Nephron (organoid): ENCODE results near the gene RIBC1.
A peak's percentile ranks its signal among the peaks of the same experiment; 100 is the strongest.
"Not testable (repeated sequence)": the region's sequence is repeated elsewhere in the genome, so short reads cannot be mapped to it uniquely, and the experiment has no call there.

Experiments
- H3K27ac Mint-ChIP-seq, 3 experiments: 2 replicates each; pipeline ENCODE4 v1.8.0; 2020; ENCODE audit warnings: mixed read lengths in 3 of 3, mild to moderate bottlenecking in 2 of 3, moderate library complexity in 1 of 3
- H3K27me3 Mint-ChIP-seq: 2 replicates; pipeline ENCODE4 v1.8.0; 2021; ENCODE audit warnings: low read depth, mild to moderate bottlenecking, moderate library complexity, mixed read lengths
- H3K36me3 Mint-ChIP-seq: 2 replicates; pipeline ENCODE4 v1.8.0; 2020; ENCODE audit warnings: low read depth, mixed read lengths
- H3K4me1 Mint-ChIP-seq: 2 replicates; pipeline ENCODE4 v1.8.0; 2020; ENCODE audit warnings: mixed read lengths
- H3K4me3 Mint-ChIP-seq, 3 experiments: 2 replicates each; pipeline ENCODE4 v1.8.0; 2020; ENCODE audit warnings: mild to moderate bottlenecking in 3 of 3, mixed read lengths in 3 of 3, moderate library complexity in 2 of 3
- H3K9me3 Mint-ChIP-seq: 2 replicates; pipeline ENCODE4 v1.8.0; 2020; ENCODE audit warnings: mixed read lengths
- TF ChIP-seq, protein P1 (sequence below), 3 experiments: fragments of 200-600 bp; sonication (generic); IDR thresholded peaks; one replicate each; pipeline ENCODE4 v1.5.0; 2021; ENCODE audit warnings: antibody characterized with exemption in 3 of 3; ENCODE audit not compliant: unreplicated experiment in 3 of 3

Gene RIBC1

DNA sequence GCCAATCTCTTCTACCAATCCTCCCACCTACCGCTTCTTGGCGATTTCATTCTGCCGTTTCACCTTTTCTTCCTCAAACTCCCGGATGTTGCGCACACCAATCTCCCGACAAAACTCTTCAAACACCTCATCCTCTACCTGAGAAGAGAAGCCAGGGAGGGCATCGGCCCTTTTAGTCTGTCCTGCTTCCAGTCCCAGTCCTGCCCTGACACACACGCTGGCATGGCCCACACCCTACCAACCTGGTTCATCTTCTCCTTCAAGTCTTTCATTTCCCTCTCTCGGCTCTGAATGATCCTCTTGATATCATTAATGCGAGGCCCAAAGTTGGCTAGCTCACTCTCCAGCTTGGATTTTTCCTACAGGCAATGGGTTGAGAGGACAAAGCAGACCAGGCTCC is 19.1 kb upstream of the RIBC1 start:
- Mint-ChIP-seq H3K4me3 (no peak overlapping the region), H3K27me3 (no peaks in the 10 kb centered on the region), H3K9me3 (peaks cover 3% of the 10 kb centered on the region), H3K4me1 (no peaks in the 10 kb centered on the region), H3K27ac (no peak overlapping the region), H3K36me3 (peaks cover 33% of the 10 kb centered on the region)
- TF ChIP-seq, protein P1, sequence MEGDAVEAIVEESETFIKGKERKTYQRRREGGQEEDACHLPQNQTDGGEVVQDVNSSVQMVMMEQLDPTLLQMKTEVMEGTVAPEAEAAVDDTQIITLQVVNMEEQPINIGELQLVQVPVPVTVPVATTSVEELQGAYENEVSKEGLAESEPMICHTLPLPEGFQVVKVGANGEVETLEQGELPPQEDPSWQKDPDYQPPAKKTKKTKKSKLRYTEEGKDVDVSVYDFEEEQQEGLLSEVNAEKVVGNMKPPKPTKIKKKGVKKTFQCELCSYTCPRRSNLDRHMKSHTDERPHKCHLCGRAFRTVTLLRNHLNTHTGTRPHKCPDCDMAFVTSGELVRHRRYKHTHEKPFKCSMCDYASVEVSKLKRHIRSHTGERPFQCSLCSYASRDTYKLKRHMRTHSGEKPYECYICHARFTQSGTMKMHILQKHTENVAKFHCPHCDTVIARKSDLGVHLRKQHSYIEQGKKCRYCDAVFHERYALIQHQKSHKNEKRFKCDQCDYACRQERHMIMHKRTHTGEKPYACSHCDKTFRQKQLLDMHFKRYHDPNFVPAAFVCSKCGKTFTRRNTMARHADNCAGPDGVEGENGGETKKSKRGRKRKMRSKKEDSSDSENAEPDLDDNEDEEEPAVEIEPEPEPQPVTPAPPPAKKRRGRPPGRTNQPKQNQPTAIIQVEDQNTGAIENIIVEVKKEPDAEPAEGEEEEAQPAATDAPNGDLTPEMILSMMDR (IDR thresholded peaks at IDR 0.05; ENCODE audit: unreplicated experiment in 3 of 3): no peak

DNA sequence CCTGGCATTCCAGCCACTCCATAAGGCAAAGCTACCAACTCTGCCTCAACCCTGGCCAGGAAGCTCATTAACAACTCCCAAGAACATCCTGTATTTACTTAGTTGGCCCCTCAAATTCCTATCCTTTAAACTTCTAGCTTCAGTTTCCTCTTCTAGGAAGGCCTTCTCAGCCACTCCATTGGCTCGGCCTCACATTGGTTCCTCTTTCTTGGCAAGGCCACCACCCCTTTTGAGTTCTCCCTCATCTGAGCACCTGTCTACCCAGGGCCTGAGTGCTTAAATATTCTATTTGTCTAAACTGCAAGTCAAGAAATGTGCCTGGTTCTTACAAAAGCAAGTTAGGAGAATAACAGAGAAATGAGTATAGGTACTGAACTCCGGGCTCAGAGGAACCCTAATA is 10.2 kb upstream of the RIBC1 start:
- Mint-ChIP-seq H3K36me3 (peaks cover 43% of the 10 kb centered on the region), H3K9me3 (peaks cover under 1% of the 10 kb centered on the region), H3K4me1 (no peaks in the 10 kb centered on the region), H3K4me3 (no peak overlapping the region), H3K27ac (no peak overlapping the region), H3K27me3 (no peaks in the 10 kb centered on the region)
- TF ChIP-seq, protein P1 (IDR thresholded peaks at IDR 0.05; ENCODE audit: unreplicated experiment in 3 of 3): no peak

DNA sequence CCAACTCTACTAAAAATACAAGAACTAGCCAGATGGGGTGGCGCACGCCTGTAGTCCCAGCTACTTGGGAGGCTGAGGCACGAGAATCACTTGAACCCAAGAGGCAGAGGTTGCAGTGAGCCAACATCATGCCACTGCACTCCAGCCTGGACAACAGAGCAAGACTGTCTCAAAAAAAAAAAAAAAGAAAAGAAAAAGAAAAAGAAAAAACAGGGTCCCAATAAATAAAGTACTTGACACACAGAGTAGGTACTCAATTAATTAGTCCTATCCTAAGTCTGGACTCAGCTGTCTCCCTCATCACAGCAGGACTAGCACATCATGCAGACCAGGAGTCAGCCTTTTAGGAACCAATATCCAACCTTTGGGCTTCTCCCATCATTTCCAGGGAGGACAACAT is 2.3 kb upstream of the RIBC1 start:
- H3K36me3 Mint-ChIP-seq, H3K27me3 Mint-ChIP-seq, H3K27ac Mint-ChIP-seq: not testable (repeated sequence)
- peaks cover 11% of the 10 kb centered on the region for H3K4me1 Mint-ChIP-seq
- peaks cover 13% of the 10 kb centered on the region for H3K9me3 Mint-ChIP-seq
- H3K4me3 Mint-ChIP-seq: peak overlapping the region; percentile 91 to 97 (median 93)

DNA sequence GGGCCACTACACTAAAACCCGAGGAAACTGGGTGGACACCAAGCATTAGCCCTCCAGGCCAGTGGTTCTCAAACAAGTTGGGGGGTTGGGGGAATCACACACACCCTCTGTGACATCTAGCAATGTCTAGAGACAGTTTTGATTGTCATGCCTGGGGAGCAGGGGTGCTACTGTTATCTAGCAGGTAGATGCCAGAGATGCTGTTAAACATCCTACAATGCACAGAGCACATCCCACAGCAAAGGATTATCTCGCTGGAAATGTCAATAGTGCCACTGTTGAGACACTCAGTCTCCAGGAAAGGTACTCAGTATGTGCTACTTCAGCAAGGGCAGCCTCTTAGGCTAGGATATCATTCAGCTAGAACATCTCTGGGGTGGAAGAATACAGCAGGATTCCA is 1.5 kb upstream of the RIBC1 start:
- Mint-ChIP-seq H3K27me3 (no peaks in the 10 kb centered on the region), H3K9me3 (peaks cover 16% of the 10 kb centered on the region), H3K36me3 (peaks cover 8% of the 10 kb centered on the region), H3K4me1 (peaks cover 11% of the 10 kb centered on the region), H3K4me3 (peak overlapping the region; percentile 91 to 97 (median 93)), H3K27ac (peak overlapping the region in 2 of 3 experiments; percentile 96 to 97)
- TF ChIP-seq, protein P1 (IDR thresholded peaks at IDR 0.05; ENCODE audit: unreplicated experiment in 3 of 3): no peak

DNA sequence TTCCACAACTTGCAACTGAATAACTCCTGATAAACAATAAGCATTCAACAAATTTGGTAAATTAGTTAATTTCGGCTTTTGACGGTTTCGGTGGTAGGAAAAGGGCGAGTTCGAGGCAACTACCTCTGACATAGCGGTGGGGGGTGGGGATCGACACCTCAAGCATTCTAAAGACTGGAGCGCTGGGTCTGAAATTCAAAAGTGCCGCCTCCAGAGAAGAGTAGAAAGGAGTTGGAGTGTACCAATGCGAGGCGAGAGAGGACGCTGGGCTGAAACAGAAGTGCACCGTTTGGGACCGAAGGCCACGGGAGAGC is 944 bp upstream of the RIBC1 start:
- H3K27ac Mint-ChIP-seq: peak overlapping the region; percentile 92 to 97 (median 96)
- peaks cover 11% of the 10 kb centered on the region for H3K4me1 Mint-ChIP-seq
- TF ChIP-seq, protein P1 (IDR thresholded peaks at IDR 0.05; ENCODE audit: unreplicated experiment in 3 of 3): no peak
- peaks cover 8% of the 10 kb centered on the region for H3K36me3 Mint-ChIP-seq
- H3K27me3 Mint-ChIP-seq: no peaks in the 10 kb centered on the region
- peak overlapping the region; percentile 91 to 97 (median 93) for H3K4me3 Mint-ChIP-seq
- peaks cover 16% of the 10 kb centered on the region for H3K9me3 Mint-ChIP-seq

DNA sequence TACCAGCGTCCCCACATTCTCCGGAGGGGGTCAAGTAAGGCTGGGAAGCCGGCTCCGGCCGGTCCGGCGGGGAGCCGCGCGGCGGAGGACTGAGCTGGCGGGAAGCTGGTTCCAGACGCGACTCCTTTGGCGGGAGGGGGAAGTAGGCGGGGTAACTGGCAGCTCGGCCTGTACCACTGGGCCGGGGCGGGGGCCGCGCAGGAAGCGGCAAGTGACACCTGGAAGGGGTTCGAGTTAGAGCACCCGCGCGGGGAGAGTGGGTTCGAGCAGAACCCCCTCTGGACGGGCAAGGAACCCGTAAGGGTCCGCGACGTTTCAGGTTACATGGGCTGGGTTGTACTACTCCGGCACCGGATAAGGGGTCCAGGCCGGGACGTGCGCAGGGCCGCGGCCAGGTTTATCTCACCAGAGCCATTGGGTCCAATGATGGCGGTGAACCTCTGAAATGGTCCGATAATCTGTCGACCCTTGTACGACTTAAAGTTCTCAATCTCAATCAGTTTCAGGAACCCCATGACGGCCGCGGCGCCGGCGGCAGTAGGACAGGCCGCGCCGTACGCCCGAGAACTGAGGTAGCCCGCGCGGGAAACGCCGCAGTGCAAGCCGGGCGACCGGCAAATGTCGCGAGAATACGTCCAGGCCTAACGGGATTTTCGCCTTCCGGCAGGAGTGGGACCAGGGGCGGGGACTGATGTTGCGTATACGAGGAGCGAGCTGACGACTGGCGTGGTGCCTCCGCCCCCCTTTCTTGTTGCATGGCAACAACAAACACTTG is 400 bp upstream of the RIBC1 start, which contains the start of gene SMC1A:
Gene SMC1A (minus strand): TSS at position 569 of the 775 bp plus-strand sequence. CDS start 54 bp downstream, at position 515.
- H3K27me3 Mint-ChIP-seq: no peaks in the 10 kb centered on the region
- peaks cover 16% of the 10 kb centered on the region for H3K9me3 Mint-ChIP-seq
- peaks cover 11% of the 10 kb centered on the region for H3K4me1 Mint-ChIP-seq
- peaks cover 8% of the 10 kb centered on the region for H3K36me3 Mint-ChIP-seq
- peak within 1 kb of the TSS; percentile 92 to 97 (median 96) for H3K27ac Mint-ChIP-seq
- TF ChIP-seq, protein P1 (IDR thresholded peaks at IDR 0.05; ENCODE audit: unreplicated experiment in 3 of 3): no peak
- H3K4me3 Mint-ChIP-seq: peak within 1 kb of the TSS; percentile 91 to 97 (median 93)
